Spleen (tissue), 7 donors: ENCODE data around the gene B3GALNT2.

ENCODE experiments used
- POLR2A ChIP-seq, 3 donors: fragments of 450-650 bp; IDR thresholded peaks; one replicate each; pipeline ENCODE4 v1.5.1; 2017; ENCODE audit warnings: antibody characterized with exemption in 3 of 3, mild to moderate bottlenecking in 1 of 3
- POLR2AphosphoS5 ChIP-seq, 3 donors: sonication (generic); formaldehyde crosslinking; IDR thresholded peaks; one replicate each; pipeline ENCODE4 v1.5.1; 2017; ENCODE audit warnings: antibody characterized with exemption in 3 of 3
- TF ChIP-seq, protein P1 (sequence below), 11 experiments: fragments of 200-600 bp in 7 of 11; fragments of 450-650 bp in 4 of 11; sonication (generic) in 4 of 11; IDR thresholded peaks in 8 of 11; conservative IDR thresholded peaks in 3 of 11; 1 replicate in 7 of 11; 2 replicates in 4 of 11; pipeline versions ENCODE4 v1.4.0 to v1.8.0; 2016 to 2021; ENCODE audit warnings: antibody characterized with exemption in 11 of 11, inconsistent platforms in 4 of 11, mild to moderate bottlenecking in 1 of 11
- donor health status: DM: no; HTN: no; CAD: no; lungs with moderate emphysema.
- donor health status: DM: no; HTN: no; CAD: no.
- donor health status: DM: no; HTN: no; CAD: no.

DNA sequence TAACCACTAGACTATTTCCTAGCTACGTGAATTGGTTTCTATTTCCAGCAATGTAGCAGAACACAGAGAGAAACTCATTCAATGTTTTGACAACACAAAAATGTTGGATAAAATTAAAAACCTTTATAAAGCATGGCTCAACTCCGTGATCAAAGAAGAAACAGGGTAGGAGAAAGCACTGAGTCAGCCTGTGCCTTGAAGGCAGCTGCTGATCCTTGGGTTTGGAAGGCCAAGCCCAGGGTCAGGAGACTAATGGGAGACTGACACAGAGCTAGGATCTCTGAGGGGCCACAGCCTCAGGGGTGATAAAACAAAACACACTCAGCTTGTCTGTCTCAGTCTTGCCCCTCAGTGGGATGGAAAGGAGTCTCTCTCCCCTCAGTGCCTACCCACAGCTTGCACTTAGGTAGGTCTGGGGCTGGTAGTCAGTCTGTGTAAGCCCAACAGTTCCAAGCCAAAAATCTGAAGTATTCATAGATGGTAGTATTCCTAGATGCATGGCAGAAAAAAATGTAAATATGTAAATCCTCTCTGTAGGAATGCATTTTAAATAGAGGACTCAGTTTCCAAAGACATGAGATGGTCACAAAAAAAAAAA, 53.3 kb downstream of the B3GALNT2 start:
- TF ChIP-seq, protein P1, sequence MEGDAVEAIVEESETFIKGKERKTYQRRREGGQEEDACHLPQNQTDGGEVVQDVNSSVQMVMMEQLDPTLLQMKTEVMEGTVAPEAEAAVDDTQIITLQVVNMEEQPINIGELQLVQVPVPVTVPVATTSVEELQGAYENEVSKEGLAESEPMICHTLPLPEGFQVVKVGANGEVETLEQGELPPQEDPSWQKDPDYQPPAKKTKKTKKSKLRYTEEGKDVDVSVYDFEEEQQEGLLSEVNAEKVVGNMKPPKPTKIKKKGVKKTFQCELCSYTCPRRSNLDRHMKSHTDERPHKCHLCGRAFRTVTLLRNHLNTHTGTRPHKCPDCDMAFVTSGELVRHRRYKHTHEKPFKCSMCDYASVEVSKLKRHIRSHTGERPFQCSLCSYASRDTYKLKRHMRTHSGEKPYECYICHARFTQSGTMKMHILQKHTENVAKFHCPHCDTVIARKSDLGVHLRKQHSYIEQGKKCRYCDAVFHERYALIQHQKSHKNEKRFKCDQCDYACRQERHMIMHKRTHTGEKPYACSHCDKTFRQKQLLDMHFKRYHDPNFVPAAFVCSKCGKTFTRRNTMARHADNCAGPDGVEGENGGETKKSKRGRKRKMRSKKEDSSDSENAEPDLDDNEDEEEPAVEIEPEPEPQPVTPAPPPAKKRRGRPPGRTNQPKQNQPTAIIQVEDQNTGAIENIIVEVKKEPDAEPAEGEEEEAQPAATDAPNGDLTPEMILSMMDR (IDR thresholded peaks at IDR 0.05 in 8 of 11, conservative IDR thresholded peaks at IDR 0.05 in 3 of 11) = no peak
- TF ChIP-seq POLR2AphosphoS5 (IDR thresholded peaks at IDR 0.05) (no peak), POLR2A (IDR thresholded peaks at IDR 0.05) (no peak)
